ENCODE data around the gene KMT5B. TPM values are rescaled to one million over a fixed set of nuclear protein-coding genes. Genes with fewer than 3 reads are reported as not detected.
A peak's percentile ranks its signal among the peaks of the same experiment; 100 is the strongest.

KMT5B gene
- total and polyA plus RNA-seq, 2 of the 13 experiments (the other 11 are each of a cell fraction or from before 2014, with no cell fraction given), result 17.6 to 23.7 TPM

- peak; percentile 50 for TF ChIP-seq ZMYM4 (CRISPR knock-in tag; IDR thresholded peaks at IDR 0.05)
- TF ChIP-seq, protein P1, sequence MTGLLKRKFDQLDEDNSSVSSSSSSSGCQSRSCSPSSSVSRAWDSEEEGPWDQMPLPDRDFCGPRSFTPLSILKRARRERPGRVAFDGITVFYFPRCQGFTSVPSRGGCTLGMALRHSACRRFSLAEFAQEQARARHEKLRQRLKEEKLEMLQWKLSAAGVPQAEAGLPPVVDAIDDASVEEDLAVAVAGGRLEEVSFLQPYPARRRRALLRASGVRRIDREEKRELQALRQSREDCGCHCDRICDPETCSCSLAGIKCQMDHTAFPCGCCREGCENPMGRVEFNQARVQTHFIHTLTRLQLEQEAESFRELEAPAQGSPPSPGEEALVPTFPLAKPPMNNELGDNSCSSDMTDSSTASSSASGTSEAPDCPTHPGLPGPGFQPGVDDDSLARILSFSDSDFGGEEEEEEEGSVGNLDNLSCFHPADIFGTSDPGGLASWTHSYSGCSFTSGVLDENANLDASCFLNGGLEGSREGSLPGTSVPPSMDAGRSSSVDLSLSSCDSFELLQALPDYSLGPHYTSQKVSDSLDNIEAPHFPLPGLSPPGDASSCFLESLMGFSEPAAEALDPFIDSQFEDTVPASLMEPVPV (CRISPR knock-in tag; IDR thresholded peaks at IDR 0.05), result peak; percentile 89; the same call in 1 of the 2 replicates
- TF ChIP-seq ZNF83 (CRISPR knock-in tag; IDR thresholded peaks at IDR 0.05; ENCODE audit: borderline replicate concordance), result no peak; the same call in 1 of the 2 replicates
- TF ChIP-seq ZNF563 (CRISPR knock-in tag; IDR thresholded peaks at IDR 0.05), result peak; percentile 63; the same call in 1 of the 2 replicates
- TF ChIP-seq CAMTA2 (CRISPR knock-in tag; IDR thresholded peaks at IDR 0.05; ENCODE audit: borderline replicate concordance), result 0 out of 2 replicates have a peak, but pooled peaks have one; percentile 20
- 0 out of 2 replicates have a peak, but pooled peaks have one; percentile 22 for TF ChIP-seq ARID2 (CRISPR knock-in tag; IDR thresholded peaks at IDR 0.05; ENCODE audit: borderline replicate concordance)
- TF ChIP-seq ZNF788 (CRISPR knock-in tag; IDR thresholded peaks at IDR 0.05; ENCODE audit: borderline replicate concordance), result peak; percentile 91; the same call in 1 of the 2 replicates
- peak; percentile 76 for TF ChIP-seq ZBTB38 (CRISPR knock-in tag; IDR thresholded peaks at IDR 0.05)
- TF ChIP-seq, protein P2, sequence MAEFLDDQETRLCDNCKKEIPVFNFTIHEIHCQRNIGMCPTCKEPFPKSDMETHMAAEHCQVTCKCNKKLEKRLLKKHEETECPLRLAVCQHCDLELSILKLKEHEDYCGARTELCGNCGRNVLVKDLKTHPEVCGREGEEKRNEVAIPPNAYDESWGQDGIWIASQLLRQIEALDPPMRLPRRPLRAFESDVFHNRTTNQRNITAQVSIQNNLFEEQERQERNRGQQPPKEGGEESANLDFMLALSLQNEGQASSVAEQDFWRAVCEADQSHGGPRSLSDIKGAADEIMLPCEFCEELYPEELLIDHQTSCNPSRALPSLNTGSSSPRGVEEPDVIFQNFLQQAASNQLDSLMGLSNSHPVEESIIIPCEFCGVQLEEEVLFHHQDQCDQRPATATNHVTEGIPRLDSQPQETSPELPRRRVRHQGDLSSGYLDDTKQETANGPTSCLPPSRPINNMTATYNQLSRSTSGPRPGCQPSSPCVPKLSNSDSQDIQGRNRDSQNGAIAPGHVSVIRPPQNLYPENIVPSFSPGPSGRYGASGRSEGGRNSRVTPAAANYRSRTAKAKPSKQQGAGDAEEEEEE (CRISPR knock-in tag; IDR thresholded peaks at IDR 0.05; ENCODE audit: borderline replicate concordance), result peak; percentile 27; the same call in 1 of the 2 replicates
- TF ChIP-seq ZNF234 (CRISPR knock-in tag; conservative IDR thresholded peaks at IDR 0.05), result no peak
- TF ChIP-seq SKI (IDR thresholded peaks at IDR 0.05; ENCODE audit: partially characterized antibody), result peak; percentile 96
- TF ChIP-seq, protein P3, sequence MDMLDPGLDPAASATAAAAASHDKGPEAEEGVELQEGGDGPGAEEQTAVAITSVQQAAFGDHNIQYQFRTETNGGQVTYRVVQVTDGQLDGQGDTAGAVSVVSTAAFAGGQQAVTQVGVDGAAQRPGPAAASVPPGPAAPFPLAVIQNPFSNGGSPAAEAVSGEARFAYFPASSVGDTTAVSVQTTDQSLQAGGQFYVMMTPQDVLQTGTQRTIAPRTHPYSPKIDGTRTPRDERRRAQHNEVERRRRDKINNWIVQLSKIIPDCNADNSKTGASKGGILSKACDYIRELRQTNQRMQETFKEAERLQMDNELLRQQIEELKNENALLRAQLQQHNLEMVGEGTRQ (IDR thresholded peaks at IDR 0.05; ENCODE audit: low read depth, low read length), result peak; percentile 76
- TF ChIP-seq, protein P3 (CRISPR knock-in tag; IDR thresholded peaks at IDR 0.05; ENCODE audit: borderline replicate concordance), result peak; percentile 80; the same call in 1 of the 2 replicates
- TF ChIP-seq ATF1 (CRISPR knock-in tag; IDR thresholded peaks at IDR 0.05), result no peak
- TF ChIP-seq ATF2 (CRISPR knock-in tag; IDR thresholded peaks at IDR 0.05), result peak; percentile 82; the same call in 1 of the 2 replicates
- TF ChIP-seq, protein P4, sequence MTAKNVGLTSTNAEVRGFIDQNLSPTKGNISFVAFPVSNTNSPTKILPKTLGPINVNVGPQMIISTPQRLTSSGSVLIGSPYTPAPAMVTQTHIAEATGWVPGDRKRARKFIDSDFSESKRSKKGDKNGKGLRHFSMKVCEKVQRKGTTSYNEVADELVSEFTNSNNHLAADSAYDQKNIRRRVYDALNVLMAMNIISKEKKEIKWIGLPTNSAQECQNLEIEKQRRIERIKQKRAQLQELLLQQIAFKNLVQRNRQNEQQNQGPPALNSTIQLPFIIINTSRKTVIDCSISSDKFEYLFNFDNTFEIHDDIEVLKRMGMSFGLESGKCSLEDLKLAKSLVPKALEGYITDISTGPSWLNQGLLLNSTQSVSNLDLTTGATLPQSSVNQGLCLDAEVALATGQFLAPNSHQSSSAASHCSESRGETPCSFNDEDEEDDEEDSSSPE (CRISPR knock-in tag; IDR thresholded peaks at IDR 0.05), result peak; percentile 56; the same call in 1 of the 2 replicates
- peak; percentile 35; the same call in 1 of the 2 replicates for TF ChIP-seq BCL3 (CRISPR knock-in tag; IDR thresholded peaks at IDR 0.05)
- TF ChIP-seq TGIF2 (CRISPR knock-in tag; IDR thresholded peaks at IDR 0.05), result peak; percentile 93
Observed at GRCh38 chr11:68145120-68145866, 67.8 kb downstream of the KMT5B start (continued).

Measured in HepG2 (cell line).